Ovary (tissue), 9 donors: Measurements from ENCODE around the gene NCR3LG1. TPM values are rescaled to one million over a fixed set of nuclear protein-coding genes. Genes with fewer than 3 reads are reported as not detected.

Experiments
- DNase-seq, 5 donors: peaks; one replicate each; pipeline ENCODE4 v3.0.0-alpha.2; 2019 to 2020
- H3K27ac ChIP-seq, 2 donors: fragments of 200-600 bp; one replicate each; pipeline versions ENCODE4 v1.5.1 to v1.8.0; 2019 to 2022
- H3K27me3 ChIP-seq: fragments of 200-600 bp; one replicate; pipeline ENCODE4 v1.8.0; 2022
- H3K36me3 ChIP-seq: fragments of 200-600 bp; sonication (generic); one replicate; pipeline ENCODE4 v1.5.1; 2019
- H3K4me1 ChIP-seq: one replicate; pipeline ENCODE4 v1.8.1; 2013; ENCODE audit warnings: mild to moderate bottlenecking, moderate library complexity; ENCODE audit not compliant: insufficient read depth
- H3K4me3 ChIP-seq: fragments of 200-600 bp; sonication (generic); one replicate; pipeline ENCODE4 v1.5.1; 2017
- H3K9me3 ChIP-seq, 2 donors: fragments of 200-600 bp in 1 of 2; sonication (generic) in 1 of 2; one replicate each; pipeline versions ENCODE4 v1.5.1 to v1.8.1; 2013 to 2019; ENCODE audit warnings: mild to moderate bottlenecking in 1 of 2, moderate library complexity in 1 of 2
- EP300 ChIP-seq: sonication (generic); formaldehyde crosslinking; IDR thresholded peaks from one replicate; pipeline ENCODE4 v1.6.1; 2017; ENCODE audit warnings: antibody characterized with exemption
- POLR2A ChIP-seq: fragments of 450-650 bp; IDR thresholded peaks from one replicate; pipeline ENCODE4 v1.6.1; 2017; ENCODE audit warnings: antibody characterized with exemption, mild to moderate bottlenecking, moderate library complexity
- WGBS, 3 donors: extraction: QIAGEN DNeasy Blood & Tissue Kit in 1 of 3; methylation state at CpG; one replicate each; pipeline versions ENCODE4 v1.1.5 to v1.1.7; 2013 to 2017; 5-methylcytosine and 5-hydroxymethylcytosine counted together
- intact Hi-C, 4 donors: fragments of 100-400 bp; cut with DNase I; formaldehyde crosslinking; loops; one replicate each; pipeline versions ENCODE4 v1.11.0 to v1.15.1; 2022 to 2023
- polyA plus RNA-seq, 2 donors: library from polyadenylated mRNA; stranded (reverse); fragments of 200-250 nt in 1 of 2; fragments of 350-450 nt in 1 of 2; fragmentation: Illumina TruSeq in 1 of 2; extraction: RNeasy Lipid Tissue Mini Kit (QIAGEN cat#74804) in 1 of 2; gene quantifications; one replicate each; pipeline ENCODE4 v1.2.3, GENCODE V29; 2013 to 2014
- total RNA-seq, 7 donors: library from RNA; depleted of rRNA in 2 of 7; stranded (reverse); fragments of >200 nt in 2 of 7; fragmentation: NEBNext Ultra II Directional in 3 of 7; extraction: Animal tissue kit (Norgen Biotek cat#: 25700) in 3 of 7; gene quantifications; one replicate each; pipeline versions ENCODE4 v1.1.0 to v1.2.4, GENCODE V29; 2016 to 2023
- TF ChIP-seq, protein P1 (sequence below), 3 donors: fragments of 450-650 bp in 2 of 3; fragments of 200-600 bp in 1 of 3; IDR thresholded peaks; one replicate each; pipeline versions ENCODE4 v1.5.1 to v1.8.0; 2016 to 2022; ENCODE audit warnings: antibody characterized with exemption in 3 of 3, mild to moderate bottlenecking in 1 of 3
- donor health status: DM: no; HTN: no; CAD: no; lungs with moderate emphysema.
- donor health status: DM: no; HTN: no; CAD: no.
- donor health status: Bipolar disorder and iron deficiency.
- donor health status: DM: yes; HTN: yes; CAD: no.
- donor health status: DM: no; HTN: no; CAD: no.
- donor health status: DM: yes; HTN: yes; CAD: no.

Gene NCR3LG1
- total and polyA plus RNA-seq, 9 donors, result 0.75 to 7.7 (median 3.5) TPM

DNA sequence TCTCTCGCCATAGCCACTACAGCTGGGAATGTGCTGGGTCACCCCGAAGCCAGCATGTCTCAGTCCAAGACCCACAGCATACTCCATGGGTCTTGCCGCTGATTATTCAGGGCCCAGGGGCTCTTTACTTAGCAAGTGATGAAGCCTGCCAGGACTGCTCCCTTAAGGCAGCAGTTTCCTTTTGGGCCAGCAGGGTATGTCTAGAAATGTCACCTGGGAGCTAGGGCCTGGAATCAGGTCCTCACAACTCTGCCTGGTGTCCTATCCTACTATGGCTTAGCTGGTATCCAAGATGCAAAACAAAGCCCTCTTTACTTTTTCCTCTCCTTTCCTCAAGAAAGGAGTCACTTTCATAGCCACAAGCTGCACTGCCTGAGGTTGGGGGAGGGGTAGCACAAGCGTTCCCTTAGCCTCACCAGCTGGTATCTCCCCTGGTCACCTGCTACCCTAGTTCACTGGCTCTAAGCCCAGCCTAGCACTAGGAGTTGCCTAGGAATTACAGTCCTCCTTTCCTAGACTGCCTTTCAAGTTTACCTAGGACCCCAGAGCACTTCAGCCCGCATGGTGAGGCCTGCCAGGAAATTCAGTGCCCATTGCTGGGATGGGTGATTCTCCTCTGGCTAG lies 22.6 kb upstream of the NCR3LG1 start:
- no peaks in the 10 kb centered on the region for H3K27me3 ChIP-seq
- H3K27ac ChIP-seq, result no peak overlapping the region
- 90 to 92% (median 90%) methylated on average over 5 of the region's 5 CpGs for WGBS, 3 donors
- H3K36me3 ChIP-seq, result no peaks in the 10 kb centered on the region
- DNase-seq, result no peak
- H3K4me3 ChIP-seq, result no peak overlapping the region
- intact Hi-C loops, result no loop called here
- TF ChIP-seq, protein P1, sequence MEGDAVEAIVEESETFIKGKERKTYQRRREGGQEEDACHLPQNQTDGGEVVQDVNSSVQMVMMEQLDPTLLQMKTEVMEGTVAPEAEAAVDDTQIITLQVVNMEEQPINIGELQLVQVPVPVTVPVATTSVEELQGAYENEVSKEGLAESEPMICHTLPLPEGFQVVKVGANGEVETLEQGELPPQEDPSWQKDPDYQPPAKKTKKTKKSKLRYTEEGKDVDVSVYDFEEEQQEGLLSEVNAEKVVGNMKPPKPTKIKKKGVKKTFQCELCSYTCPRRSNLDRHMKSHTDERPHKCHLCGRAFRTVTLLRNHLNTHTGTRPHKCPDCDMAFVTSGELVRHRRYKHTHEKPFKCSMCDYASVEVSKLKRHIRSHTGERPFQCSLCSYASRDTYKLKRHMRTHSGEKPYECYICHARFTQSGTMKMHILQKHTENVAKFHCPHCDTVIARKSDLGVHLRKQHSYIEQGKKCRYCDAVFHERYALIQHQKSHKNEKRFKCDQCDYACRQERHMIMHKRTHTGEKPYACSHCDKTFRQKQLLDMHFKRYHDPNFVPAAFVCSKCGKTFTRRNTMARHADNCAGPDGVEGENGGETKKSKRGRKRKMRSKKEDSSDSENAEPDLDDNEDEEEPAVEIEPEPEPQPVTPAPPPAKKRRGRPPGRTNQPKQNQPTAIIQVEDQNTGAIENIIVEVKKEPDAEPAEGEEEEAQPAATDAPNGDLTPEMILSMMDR (IDR thresholded peaks at IDR 0.05), result no peak
- no peak for TF ChIP-seq EP300
- no peak for TF ChIP-seq POLR2A
- no peaks in the 10 kb centered on the region for H3K9me3 ChIP-seq
- no peaks in the 10 kb centered on the region for H3K4me1 ChIP-seq

DNA sequence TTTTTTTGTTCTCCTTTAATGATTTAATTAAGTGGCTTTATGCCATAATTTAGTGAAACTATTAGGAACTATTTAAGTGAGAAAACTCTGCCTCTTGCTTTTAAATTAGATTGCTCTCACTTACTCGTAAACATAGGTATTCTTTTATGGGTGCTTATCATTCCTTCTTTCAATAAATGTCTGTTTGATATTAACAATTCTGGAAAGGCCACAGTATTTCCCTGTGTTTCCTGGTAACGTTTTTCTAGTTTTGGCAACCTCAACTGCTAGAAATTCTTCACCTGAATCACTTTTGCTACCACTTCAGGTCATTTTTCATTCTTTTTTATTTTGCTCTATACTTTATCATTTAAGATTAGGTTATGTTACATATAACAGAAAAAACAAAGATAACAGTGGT lies 19.9 kb upstream of the NCR3LG1 start:
- TF ChIP-seq, protein P1 (IDR thresholded peaks at IDR 0.05), result no peak
- TF ChIP-seq POLR2A, result no peak
- TF ChIP-seq EP300, result no peak
- intact Hi-C loops, result no loop called here
- 51 to 61% (median 53%) methylated on average over 2 of the region's 2 CpGs for WGBS, 3 donors
- Histone ChIP-seq H3K27me3 (no peaks in the 10 kb centered on the region), H3K4me1 (no peaks in the 10 kb centered on the region), H3K36me3 (no peaks in the 10 kb centered on the region), H3K9me3 (no peaks in the 10 kb centered on the region), H3K4me3 (no peak overlapping the region), H3K27ac (no peak overlapping the region)
- no peak for DNase-seq

DNA sequence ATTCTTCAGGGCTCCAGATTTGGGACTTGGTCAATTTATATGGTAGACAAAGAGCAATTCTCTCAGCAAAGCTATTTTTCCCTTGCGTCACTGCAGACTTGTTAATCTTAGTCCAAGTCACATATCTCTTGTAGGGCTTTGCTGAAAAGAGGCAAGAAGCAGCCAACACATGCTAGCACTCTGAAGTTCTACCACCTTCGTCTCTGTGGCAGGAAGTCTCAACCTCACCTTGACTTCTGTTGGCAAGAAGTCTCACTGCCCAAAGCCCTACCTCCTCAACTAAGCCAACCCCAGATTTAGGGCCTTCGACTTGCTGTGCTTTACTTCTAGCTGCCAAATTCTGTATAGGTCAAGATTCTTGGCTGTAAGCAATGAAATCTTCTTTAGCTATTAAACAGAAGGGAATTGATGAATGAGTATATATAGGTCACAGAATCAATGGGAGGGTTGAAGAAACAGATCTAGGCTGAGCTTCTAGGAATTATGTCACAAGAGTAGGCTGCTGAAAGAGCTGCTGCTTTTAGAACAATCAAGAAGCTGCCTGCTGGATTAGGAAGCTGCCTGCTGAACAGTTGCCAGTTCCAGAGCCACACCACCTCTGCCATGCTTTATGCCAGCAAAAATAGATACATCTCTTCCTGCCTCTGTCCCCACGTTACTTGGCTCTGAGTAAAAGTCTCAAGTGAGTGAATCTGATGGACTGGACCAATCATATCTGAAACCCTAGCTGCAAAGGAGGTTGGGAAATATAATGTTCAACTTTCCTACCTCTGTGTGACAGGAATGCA lies 17.6 kb upstream of the NCR3LG1 start:
- Histone ChIP-seq H3K36me3 (no peaks in the 10 kb centered on the region), H3K27ac (no peak overlapping the region), H3K4me1 (no peaks in the 10 kb centered on the region), H3K9me3 (no peaks in the 10 kb centered on the region), H3K4me3 (no peak overlapping the region), H3K27me3 (no peaks in the 10 kb centered on the region)
- intact Hi-C loops, result no loop called here
- no peak for DNase-seq
- WGBS, 3 donors, result 78 to 81% (median 81%) methylated on average over 4 of the region's 4 CpGs
- TF ChIP-seq POLR2A, result no peak
- TF ChIP-seq, protein P1 (IDR thresholded peaks at IDR 0.05), result no peak

DNA sequence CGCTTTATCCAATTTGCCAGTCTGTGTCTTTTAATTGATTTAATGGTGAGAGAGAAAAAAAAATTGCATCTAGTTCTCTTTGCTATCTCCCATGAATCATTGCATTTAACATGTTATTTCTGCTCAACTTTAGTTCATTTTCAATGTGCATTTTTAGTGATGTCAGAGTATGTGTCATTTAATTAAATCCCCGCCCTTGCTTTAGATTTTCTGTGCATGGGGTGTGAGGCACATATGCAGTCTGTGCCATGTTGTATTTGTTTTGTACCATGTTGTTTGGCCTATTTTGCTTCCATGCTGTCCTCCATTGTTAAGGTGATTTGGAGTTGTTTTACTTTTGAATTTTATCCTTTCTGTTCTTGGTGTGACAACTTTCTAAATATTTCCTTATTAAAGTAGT lies 8.3 kb upstream of the NCR3LG1 start:
- WGBS, 3 donors, result 97 to 100% (median 98%) methylated on average over 2 of the region's 2 CpGs
- intact Hi-C loops, result no loop called here
- Histone ChIP-seq H3K27me3 (no peaks in the 10 kb centered on the region), H3K27ac (no peak overlapping the region), H3K4me1 (no peaks in the 10 kb centered on the region), H3K36me3 (no peaks in the 10 kb centered on the region), H3K9me3 (no peaks in the 10 kb centered on the region), H3K4me3 (no peak overlapping the region)
- DNase-seq, result no peak
- TF ChIP-seq EP300 (no peak), POLR2A (no peak)
- TF ChIP-seq, protein P1 (IDR thresholded peaks at IDR 0.05), result no peak
